K562 (cell line): Measurements from ENCODE around the gene LBHD1. TPM values are rescaled to one million over a fixed set of nuclear protein-coding genes. Genes with fewer than 3 reads are reported as not detected.

Experiments used
- ETV5 ChIP-seq: sonication (generic); formaldehyde crosslinking; IDR thresholded peaks from 2 replicates; pipeline ENCODE4 v1.4.0; 2020; ENCODE audit warnings: low read depth, mild to moderate bottlenecking, missing genetic modification reagents
- FOXK2 ChIP-seq, 2 experiments: fragments of 450-650 bp; IDR thresholded peaks in 1 of 2; conservative IDR thresholded peaks in 1 of 2; 2 replicates each; pipeline ENCODE4 v1.6.1; 2016; ENCODE audit warnings: low read depth in 2 of 2, mild to moderate bottlenecking in 1 of 2
- GABPA ChIP-seq: fragments of 200-800 bp; sonication (Bioruptor generic); conservative IDR thresholded peaks from 2 replicates; pipeline ENCODE4 v1.6.1; 2016; ENCODE audit warnings: low read depth, missing genetic modification characterization, missing compliant biosample characterization
- POLR2AphosphoS5 ChIP-seq: IDR thresholded peaks from 2 replicates; pipeline ENCODE4 v1.6.1; 2011; ENCODE audit warnings: mild to moderate bottlenecking, low read depth, low read length, moderate library complexity; ENCODE audit not compliant: control insufficient read depth, insufficient read depth
- POLR2B ChIP-seq: fragments of 450-650 bp; IDR thresholded peaks from 2 replicates; pipeline ENCODE4 v1.6.1; 2018; ENCODE audit warnings: low read depth; ENCODE audit not compliant: partially characterized antibody
- POLR2H ChIP-seq: IDR thresholded peaks from 2 replicates; pipeline ENCODE4 v1.6.1; 2016; ENCODE audit warnings: missing genetic modification characterization, low read depth, mild to moderate bottlenecking, control low read depth, missing compliant biosample characterization, moderate library complexity
- RB1 ChIP-seq: fragments of 450-650 bp; IDR thresholded peaks from 2 replicates; pipeline ENCODE4 v1.6.1; 2017; ENCODE audit warnings: low read depth, mild to moderate bottlenecking
- ZNF3 ChIP-seq: fragments of 250-450 bp; sonication (Bioruptor Pico); IDR thresholded peaks from 2 replicates; pipeline ENCODE4 v1.5.0; 2021; ENCODE audit warnings: mild to moderate bottlenecking, moderate library complexity
- ZNF324 ChIP-seq: fragments of 250-450 bp; sonication (Bioruptor Pico); IDR thresholded peaks from 2 replicates; pipeline ENCODE4 v1.4.0; 2020; ENCODE audit warnings: mild to moderate bottlenecking
- ZNF639 ChIP-seq, 2 experiments: fragments of 200-800 bp in 1 of 2; sonication (Bioruptor generic) in 1 of 2; sonication (generic) in 1 of 2; formaldehyde crosslinking in 1 of 2; IDR thresholded peaks in 1 of 2; conservative IDR thresholded peaks in 1 of 2; 2 replicates each; pipeline versions ENCODE4 v1.5.0 to v1.6.1; 2016 to 2020; ENCODE audit warnings: missing compliant biosample characterization in 1 of 2, missing genetic modification characterization in 1 of 2, missing genetic modification reagents in 1 of 2
- polyA plus RNA-seq, 8 experiments: library from polyadenylated mRNA; depleted of rRNA in 4 of 8; stranded (reverse) in 5 of 8; unstranded in 3 of 8; fragments of >200 nt; fragmentation: Nextera tagmentation in 2 of 8; fragmentation: Illumina TruSeq in 1 of 8; extraction: Ambion mirVana in 2 of 8; extraction: Trizol in 1 of 8; gene quantifications; 2 replicates each; pipeline versions ENCODE4 v1.2.1 to v1.2.3, GENCODE V29; 2011 to 2014; ENCODE audit warnings: inconsistent platforms in 1 of 8, missing spikeins in 1 of 8
- total RNA-seq, 7 experiments: library from RNA; depleted of rRNA in 6 of 7; stranded (reverse); fragments of >200 nt in 6 of 7; fragmentation: Illumina TruSeq in 2 of 7; extraction: Trizol in 2 of 7; gene quantifications; 2 replicates each; pipeline versions ENCODE4 v1.2.1 to v1.2.3, GENCODE V29; 2011 to 2021; ENCODE audit warnings: low replicate concordance in 1 of 7
- TF ChIP-seq, protein P1 (sequence below): fragments of 450-650 bp; IDR thresholded peaks from 2 replicates; pipeline ENCODE4 v1.6.1; 2016; ENCODE audit warnings: mild to moderate bottlenecking, moderate library complexity
- TF ChIP-seq, protein P2 (sequence below): fragments of 250-450 bp; sonication (Bioruptor Pico); IDR thresholded peaks from 2 replicates; pipeline ENCODE4 v1.5.0; 2021

The LBHD1 gene
- total and polyA plus RNA-seq, 9 of the 15 experiments (the other 6 are each of a cell fraction or from before 2014, with no cell fraction given): 2.6 to 28.0 (median 12.5) TPM

- TF ChIP-seq, protein P1, sequence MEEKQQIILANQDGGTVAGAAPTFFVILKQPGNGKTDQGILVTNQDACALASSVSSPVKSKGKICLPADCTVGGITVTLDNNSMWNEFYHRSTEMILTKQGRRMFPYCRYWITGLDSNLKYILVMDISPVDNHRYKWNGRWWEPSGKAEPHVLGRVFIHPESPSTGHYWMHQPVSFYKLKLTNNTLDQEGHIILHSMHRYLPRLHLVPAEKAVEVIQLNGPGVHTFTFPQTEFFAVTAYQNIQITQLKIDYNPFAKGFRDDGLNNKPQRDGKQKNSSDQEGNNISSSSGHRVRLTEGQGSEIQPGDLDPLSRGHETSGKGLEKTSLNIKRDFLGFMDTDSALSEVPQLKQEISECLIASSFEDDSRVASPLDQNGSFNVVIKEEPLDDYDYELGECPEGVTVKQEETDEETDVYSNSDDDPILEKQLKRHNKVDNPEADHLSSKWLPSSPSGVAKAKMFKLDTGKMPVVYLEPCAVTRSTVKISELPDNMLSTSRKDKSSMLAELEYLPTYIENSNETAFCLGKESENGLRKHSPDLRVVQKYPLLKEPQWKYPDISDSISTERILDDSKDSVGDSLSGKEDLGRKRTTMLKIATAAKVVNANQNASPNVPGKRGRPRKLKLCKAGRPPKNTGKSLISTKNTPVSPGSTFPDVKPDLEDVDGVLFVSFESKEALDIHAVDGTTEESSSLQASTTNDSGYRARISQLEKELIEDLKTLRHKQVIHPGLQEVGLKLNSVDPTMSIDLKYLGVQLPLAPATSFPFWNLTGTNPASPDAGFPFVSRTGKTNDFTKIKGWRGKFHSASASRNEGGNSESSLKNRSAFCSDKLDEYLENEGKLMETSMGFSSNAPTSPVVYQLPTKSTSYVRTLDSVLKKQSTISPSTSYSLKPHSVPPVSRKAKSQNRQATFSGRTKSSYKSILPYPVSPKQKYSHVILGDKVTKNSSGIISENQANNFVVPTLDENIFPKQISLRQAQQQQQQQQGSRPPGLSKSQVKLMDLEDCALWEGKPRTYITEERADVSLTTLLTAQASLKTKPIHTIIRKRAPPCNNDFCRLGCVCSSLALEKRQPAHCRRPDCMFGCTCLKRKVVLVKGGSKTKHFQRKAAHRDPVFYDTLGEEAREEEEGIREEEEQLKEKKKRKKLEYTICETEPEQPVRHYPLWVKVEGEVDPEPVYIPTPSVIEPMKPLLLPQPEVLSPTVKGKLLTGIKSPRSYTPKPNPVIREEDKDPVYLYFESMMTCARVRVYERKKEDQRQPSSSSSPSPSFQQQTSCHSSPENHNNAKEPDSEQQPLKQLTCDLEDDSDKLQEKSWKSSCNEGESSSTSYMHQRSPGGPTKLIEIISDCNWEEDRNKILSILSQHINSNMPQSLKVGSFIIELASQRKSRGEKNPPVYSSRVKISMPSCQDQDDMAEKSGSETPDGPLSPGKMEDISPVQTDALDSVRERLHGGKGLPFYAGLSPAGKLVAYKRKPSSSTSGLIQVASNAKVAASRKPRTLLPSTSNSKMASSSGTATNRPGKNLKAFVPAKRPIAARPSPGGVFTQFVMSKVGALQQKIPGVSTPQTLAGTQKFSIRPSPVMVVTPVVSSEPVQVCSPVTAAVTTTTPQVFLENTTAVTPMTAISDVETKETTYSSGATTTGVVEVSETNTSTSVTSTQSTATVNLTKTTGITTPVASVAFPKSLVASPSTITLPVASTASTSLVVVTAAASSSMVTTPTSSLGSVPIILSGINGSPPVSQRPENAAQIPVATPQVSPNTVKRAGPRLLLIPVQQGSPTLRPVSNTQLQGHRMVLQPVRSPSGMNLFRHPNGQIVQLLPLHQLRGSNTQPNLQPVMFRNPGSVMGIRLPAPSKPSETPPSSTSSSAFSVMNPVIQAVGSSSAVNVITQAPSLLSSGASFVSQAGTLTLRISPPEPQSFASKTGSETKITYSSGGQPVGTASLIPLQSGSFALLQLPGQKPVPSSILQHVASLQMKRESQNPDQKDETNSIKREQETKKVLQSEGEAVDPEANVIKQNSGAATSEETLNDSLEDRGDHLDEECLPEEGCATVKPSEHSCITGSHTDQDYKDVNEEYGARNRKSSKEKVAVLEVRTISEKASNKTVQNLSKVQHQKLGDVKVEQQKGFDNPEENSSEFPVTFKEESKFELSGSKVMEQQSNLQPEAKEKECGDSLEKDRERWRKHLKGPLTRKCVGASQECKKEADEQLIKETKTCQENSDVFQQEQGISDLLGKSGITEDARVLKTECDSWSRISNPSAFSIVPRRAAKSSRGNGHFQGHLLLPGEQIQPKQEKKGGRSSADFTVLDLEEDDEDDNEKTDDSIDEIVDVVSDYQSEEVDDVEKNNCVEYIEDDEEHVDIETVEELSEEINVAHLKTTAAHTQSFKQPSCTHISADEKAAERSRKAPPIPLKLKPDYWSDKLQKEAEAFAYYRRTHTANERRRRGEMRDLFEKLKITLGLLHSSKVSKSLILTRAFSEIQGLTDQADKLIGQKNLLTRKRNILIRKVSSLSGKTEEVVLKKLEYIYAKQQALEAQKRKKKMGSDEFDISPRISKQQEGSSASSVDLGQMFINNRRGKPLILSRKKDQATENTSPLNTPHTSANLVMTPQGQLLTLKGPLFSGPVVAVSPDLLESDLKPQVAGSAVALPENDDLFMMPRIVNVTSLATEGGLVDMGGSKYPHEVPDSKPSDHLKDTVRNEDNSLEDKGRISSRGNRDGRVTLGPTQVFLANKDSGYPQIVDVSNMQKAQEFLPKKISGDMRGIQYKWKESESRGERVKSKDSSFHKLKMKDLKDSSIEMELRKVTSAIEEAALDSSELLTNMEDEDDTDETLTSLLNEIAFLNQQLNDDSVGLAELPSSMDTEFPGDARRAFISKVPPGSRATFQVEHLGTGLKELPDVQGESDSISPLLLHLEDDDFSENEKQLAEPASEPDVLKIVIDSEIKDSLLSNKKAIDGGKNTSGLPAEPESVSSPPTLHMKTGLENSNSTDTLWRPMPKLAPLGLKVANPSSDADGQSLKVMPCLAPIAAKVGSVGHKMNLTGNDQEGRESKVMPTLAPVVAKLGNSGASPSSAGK: peak; percentile 85
- TF ChIP-seq ETV5 (peak; percentile 73; the same call in 1 of the 2 replicates), RB1 (peak; percentile 58; the same call in 1 of the 2 replicates), GABPA (tag) (peak; percentile 88), POLR2AphosphoS5 (peak; percentile 79), ZNF324 (CRISPR knock-in tag) (no peak; the same call in 1 of the 2 replicates), POLR2H (peak; percentile 82), FOXK2 (conservative IDR thresholded peaks at IDR 0.05 in 1 of 2, IDR thresholded peaks at IDR 0.05 in 1 of 2; ENCODE audit: low read depth in 2 of 2) (peak; percentile 10 to 27; a peak in 2 of 4 replicates), ZNF639 (CRISPR knock-in tag; conservative IDR thresholded peaks at IDR 0.05 in 1 of 2, IDR thresholded peaks at IDR 0.05 in 1 of 2) (0 out of 4 replicates have a peak, but pooled peaks of 1 of the 2 experiments have one; percentile 62), POLR2B (peak; percentile 51), ZNF3 (CRISPR knock-in tag) (no peak)
- TF ChIP-seq, protein P2, sequence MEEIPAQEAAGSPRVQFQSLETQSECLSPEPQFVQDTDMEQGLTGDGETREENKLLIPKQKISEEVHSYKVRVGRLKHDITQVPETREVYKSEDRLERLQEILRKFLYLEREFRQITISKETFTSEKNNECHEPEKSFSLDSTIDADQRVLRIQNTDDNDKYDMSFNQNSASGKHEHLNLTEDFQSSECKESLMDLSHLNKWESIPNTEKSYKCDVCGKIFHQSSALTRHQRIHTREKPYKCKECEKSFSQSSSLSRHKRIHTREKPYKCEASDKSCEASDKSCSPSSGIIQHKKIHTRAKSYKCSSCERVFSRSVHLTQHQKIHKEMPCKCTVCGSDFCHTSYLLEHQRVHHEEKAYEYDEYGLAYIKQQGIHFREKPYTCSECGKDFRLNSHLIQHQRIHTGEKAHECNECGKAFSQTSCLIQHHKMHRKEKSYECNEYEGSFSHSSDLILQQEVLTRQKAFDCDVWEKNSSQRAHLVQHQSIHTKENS (CRISPR knock-in tag): no peak
These were observed at the start of gene LBHD1, which contains the start of gene UQCC3 (continued) for GRCh38 chr11:62671608-62672389.
